WTC11 (cell line): ENCODE data around the gene OR2K2. TPM values are rescaled to one million over a fixed set of nuclear protein-coding genes. Genes with fewer than 3 reads are reported as not detected.

Source experiments
- ATAC-seq: fragments of 200-7000 bp; cut with Tn5 transposase; 2 replicates; pipeline ENCODE4 v1.10.0; 2021; ENCODE audit warnings: mild to moderate bottlenecking, moderate library complexity
- CTCF ChIA-PET: fragments of 300-600 bp; sonication (Branson Sonifier 250); formaldehyde crosslinking; loops from one replicate; lab custom pipeline; 2021; ENCODE audit warnings: antibody characterized with exemption; lab: Charles Lee
- POLR2A ChIA-PET: fragments of 350-600 bp; sonication (Branson Sonifier 250); formaldehyde crosslinking; loops from one replicate; lab custom pipeline; 2021; ENCODE audit warnings: antibody characterized with exemption; lab: Charles Lee
- DNase-seq: peaks from one replicate; pipeline ENCODE4 v3.0.0; 2021; ENCODE audit warnings: low spot score
- H3K27ac Mint-ChIP-seq: 2 replicates; pipeline ENCODE4 v1.8.0; 2021; ENCODE audit warnings: mixed read lengths
- H3K27me3 Mint-ChIP-seq: 2 replicates; pipeline ENCODE4 v1.8.0; 2021; ENCODE audit warnings: low read depth, mild to moderate bottlenecking, moderate library complexity, mixed read lengths
- H3K36me3 Mint-ChIP-seq: 2 replicates; pipeline ENCODE4 v1.8.0; 2021; ENCODE audit warnings: mixed read lengths
- H3K4me1 Mint-ChIP-seq: 2 replicates; pipeline ENCODE4 v1.8.0; 2022; ENCODE audit warnings: mixed read lengths
- H3K4me3 Mint-ChIP-seq: 2 replicates; pipeline ENCODE4 v1.8.0; 2021; ENCODE audit warnings: mild to moderate bottlenecking, moderate library complexity, mixed read lengths
- H3K9me3 Mint-ChIP-seq: 2 replicates; pipeline ENCODE4 v1.8.0; 2021; ENCODE audit warnings: mixed read lengths
- CBFB ChIP-seq: sonication (generic); formaldehyde crosslinking; IDR thresholded peaks from 2 replicates; pipeline ENCODE4 v1.8.1; 2022; ENCODE audit warnings: mild to moderate bottlenecking, low read depth, missing genetic modification reagents
- EMX1 ChIP-seq: fragments of 250-450 bp; sonication (Bioruptor Pico); IDR thresholded peaks from 2 replicates; pipeline ENCODE4 v1.8.0; 2021; ENCODE audit warnings: mild to moderate bottlenecking
- GABPB1 ChIP-seq: sonication (generic); formaldehyde crosslinking; IDR thresholded peaks from 2 replicates; pipeline ENCODE4 v1.8.1; 2023; ENCODE audit warnings: mild to moderate bottlenecking, missing genetic modification reagents
- KAT7 ChIP-seq: sonication (generic); formaldehyde crosslinking; IDR thresholded peaks from 2 replicates; pipeline ENCODE4 v1.8.1; 2023; ENCODE audit warnings: missing genetic modification reagents, mild to moderate bottlenecking, borderline replicate concordance
- NFE2L1 ChIP-seq: sonication (generic); formaldehyde crosslinking; IDR thresholded peaks from 2 replicates; pipeline ENCODE4 v1.8.1; 2023; ENCODE audit warnings: missing genetic modification reagents
- OVOL2 ChIP-seq: fragments of 250-450 bp; sonication (Bioruptor Pico); IDR thresholded peaks from 2 replicates; pipeline ENCODE4 v1.9.0; 2021; ENCODE audit warnings: mild to moderate bottlenecking, borderline replicate concordance
- TEAD4 ChIP-seq: sonication (generic); formaldehyde crosslinking; IDR thresholded peaks from 2 replicates; pipeline ENCODE4 v1.8.0; 2022; ENCODE audit warnings: mild to moderate bottlenecking, missing genetic modification reagents
- ZBTB21 ChIP-seq: sonication (generic); formaldehyde crosslinking; IDR thresholded peaks from 2 replicates; pipeline ENCODE4 v1.8.1; 2023; ENCODE audit warnings: mild to moderate bottlenecking, missing genetic modification reagents, borderline replicate concordance
- ZNF121 ChIP-seq: sonication (generic); formaldehyde crosslinking; IDR thresholded peaks from 2 replicates; pipeline ENCODE4 v1.8.0; 2023; ENCODE audit warnings: missing genetic modification reagents
- ZNF219 ChIP-seq: sonication (generic); formaldehyde crosslinking; IDR thresholded peaks from 2 replicates; pipeline ENCODE4 v1.8.0; 2023; ENCODE audit warnings: missing genetic modification reagents, mild to moderate bottlenecking, borderline replicate concordance
- ZNF423 ChIP-seq: fragments of 250-450 bp; sonication (Bioruptor Pico); IDR thresholded peaks from 2 replicates; pipeline ENCODE4 v2.1.2; 2022; ENCODE audit warnings: mild to moderate bottlenecking, moderate library complexity
- total RNA-seq: library from RNA; stranded (reverse); gene quantifications from 3 replicates; pipeline ENCODE4 v1.2.3, GENCODE V29; 2021
- TF ChIP-seq, protein P1 (sequence below): fragments of 200-600 bp; IDR thresholded peaks from 2 replicates; pipeline ENCODE4 v1.8.0; 2022; ENCODE audit warnings: antibody characterized with exemption
- TF ChIP-seq, protein P2 (sequence below): sonication (generic); formaldehyde crosslinking; IDR thresholded peaks from 2 replicates; pipeline ENCODE4 v1.8.1; 2022; ENCODE audit warnings: low read depth, missing genetic modification reagents, borderline replicate concordance
- TF ChIP-seq, protein P3 (sequence below): fragments of 250-450 bp; sonication (Bioruptor Pico); IDR thresholded peaks from 2 replicates; pipeline ENCODE4 v2.1.2; 2022; ENCODE audit warnings: mild to moderate bottlenecking, moderate library complexity
- TF ChIP-seq, protein P4 (sequence below): sonication (generic); formaldehyde crosslinking; IDR thresholded peaks from 2 replicates; pipeline ENCODE4 v1.8.0; 2022; ENCODE audit warnings: mild to moderate bottlenecking, missing genetic modification reagents
- TF ChIP-seq, protein P5 (sequence below): sonication (generic); formaldehyde crosslinking; IDR thresholded peaks from 2 replicates; pipeline ENCODE4 v1.8.1; 2022; ENCODE audit warnings: missing genetic modification reagents, borderline replicate concordance
- TF ChIP-seq, protein P6 (sequence below): fragments of 250-450 bp; sonication (Bioruptor Pico); IDR thresholded peaks from 2 replicates; pipeline ENCODE4 v1.8.0; 2021; ENCODE audit warnings: mild to moderate bottlenecking
- TF ChIP-seq, protein P7 (sequence below): sonication (generic); formaldehyde crosslinking; IDR thresholded peaks from 2 replicates; pipeline ENCODE4 v1.8.0; 2022; ENCODE audit warnings: mild to moderate bottlenecking, missing genetic modification reagents
- TF ChIP-seq, protein P8 (sequence below): sonication (generic); formaldehyde crosslinking; IDR thresholded peaks from 2 replicates; pipeline ENCODE4 v1.8.0; 2022; ENCODE audit warnings: missing genetic modification reagents

Gene OR2K2
- total RNA-seq, 1 experiment from 2014 or later: not detected

DNA sequence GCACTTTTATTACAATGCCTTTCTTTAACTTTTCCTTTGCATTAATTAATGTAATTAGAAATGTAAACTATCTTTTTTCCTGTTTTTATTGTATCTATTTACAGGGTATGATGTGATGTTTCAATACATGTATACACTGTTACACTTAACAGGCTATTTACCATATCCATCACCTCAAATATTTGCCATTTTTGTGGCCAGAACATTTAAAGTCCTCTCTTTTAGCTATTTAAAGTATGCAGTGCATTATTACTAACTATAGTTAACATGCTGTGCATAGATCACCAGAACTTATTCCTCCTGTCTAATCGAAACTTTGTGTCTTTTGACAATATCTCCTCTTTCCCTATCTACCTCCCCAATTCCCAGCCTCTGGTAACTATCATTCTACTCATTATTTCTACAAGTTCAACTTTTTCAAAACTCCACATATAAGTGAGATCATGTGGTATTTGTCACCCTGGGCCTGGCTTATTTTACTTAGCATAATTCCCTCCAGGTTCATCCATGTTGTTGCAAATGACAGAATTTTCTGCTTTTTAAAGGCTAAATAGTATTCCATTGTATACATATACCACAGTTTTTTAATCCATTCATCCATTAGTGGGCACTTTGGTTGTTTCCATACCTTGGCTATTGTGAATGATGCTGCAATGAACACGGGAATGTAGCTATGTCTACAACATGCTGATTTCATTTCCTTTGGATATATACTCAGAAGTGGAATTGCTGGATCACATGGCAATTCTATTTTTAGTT, 32.8 kb downstream of the OR2K2 start:
- DNase-seq (no peak), ATAC-seq (no peak)
- TF ChIP-seq, protein P1, sequence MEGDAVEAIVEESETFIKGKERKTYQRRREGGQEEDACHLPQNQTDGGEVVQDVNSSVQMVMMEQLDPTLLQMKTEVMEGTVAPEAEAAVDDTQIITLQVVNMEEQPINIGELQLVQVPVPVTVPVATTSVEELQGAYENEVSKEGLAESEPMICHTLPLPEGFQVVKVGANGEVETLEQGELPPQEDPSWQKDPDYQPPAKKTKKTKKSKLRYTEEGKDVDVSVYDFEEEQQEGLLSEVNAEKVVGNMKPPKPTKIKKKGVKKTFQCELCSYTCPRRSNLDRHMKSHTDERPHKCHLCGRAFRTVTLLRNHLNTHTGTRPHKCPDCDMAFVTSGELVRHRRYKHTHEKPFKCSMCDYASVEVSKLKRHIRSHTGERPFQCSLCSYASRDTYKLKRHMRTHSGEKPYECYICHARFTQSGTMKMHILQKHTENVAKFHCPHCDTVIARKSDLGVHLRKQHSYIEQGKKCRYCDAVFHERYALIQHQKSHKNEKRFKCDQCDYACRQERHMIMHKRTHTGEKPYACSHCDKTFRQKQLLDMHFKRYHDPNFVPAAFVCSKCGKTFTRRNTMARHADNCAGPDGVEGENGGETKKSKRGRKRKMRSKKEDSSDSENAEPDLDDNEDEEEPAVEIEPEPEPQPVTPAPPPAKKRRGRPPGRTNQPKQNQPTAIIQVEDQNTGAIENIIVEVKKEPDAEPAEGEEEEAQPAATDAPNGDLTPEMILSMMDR: no peak
- TF ChIP-seq, protein P2, sequence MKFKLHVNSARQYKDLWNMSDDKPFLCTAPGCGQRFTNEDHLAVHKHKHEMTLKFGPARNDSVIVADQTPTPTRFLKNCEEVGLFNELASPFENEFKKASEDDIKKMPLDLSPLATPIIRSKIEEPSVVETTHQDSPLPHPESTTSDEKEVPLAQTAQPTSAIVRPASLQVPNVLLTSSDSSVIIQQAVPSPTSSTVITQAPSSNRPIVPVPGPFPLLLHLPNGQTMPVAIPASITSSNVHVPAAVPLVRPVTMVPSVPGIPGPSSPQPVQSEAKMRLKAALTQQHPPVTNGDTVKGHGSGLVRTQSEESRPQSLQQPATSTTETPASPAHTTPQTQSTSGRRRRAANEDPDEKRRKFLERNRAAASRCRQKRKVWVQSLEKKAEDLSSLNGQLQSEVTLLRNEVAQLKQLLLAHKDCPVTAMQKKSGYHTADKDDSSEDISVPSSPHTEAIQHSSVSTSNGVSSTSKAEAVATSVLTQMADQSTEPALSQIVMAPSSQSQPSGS (CRISPR knock-in tag): no peak
- TF ChIP-seq ZNF423 (CRISPR knock-in tag) (no peak), KAT7 (CRISPR knock-in tag) (no peak), ZNF121 (CRISPR knock-in tag) (no peak), TEAD4 (CRISPR knock-in tag) (no peak), CBFB (CRISPR knock-in tag) (no peak), NFE2L1 (no peak), ZBTB21 (CRISPR knock-in tag) (no peak)
- TF ChIP-seq, protein P3, sequence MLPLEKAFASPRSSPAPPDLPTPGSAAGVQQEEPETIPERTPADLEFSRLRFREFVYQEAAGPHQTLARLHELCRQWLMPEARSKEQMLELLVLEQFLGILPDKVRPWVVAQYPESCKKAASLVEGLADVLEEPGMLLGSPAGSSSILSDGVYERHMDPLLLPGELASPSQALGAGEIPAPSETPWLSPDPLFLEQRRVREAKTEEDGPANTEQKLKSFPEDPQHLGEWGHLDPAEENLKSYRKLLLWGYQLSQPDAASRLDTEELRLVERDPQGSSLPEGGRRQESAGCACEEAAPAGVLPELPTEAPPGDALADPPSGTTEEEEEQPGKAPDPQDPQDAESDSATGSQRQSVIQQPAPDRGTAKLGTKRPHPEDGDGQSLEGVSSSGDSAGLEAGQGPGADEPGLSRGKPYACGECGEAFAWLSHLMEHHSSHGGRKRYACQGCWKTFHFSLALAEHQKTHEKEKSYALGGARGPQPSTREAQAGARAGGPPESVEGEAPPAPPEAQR: no peak
- Mint-ChIP-seq H3K27ac (no peak overlapping the region), H3K9me3 (peaks cover 12% of the 10 kb centered on the region), H3K4me3 (no peak overlapping the region), H3K4me1 (peaks cover 15% of the 10 kb centered on the region), H3K27me3 (no peaks in the 10 kb centered on the region), H3K36me3 (peaks cover 5% of the 10 kb centered on the region)
- CTCF ChIA-PET: no interaction called here
- POLR2A ChIA-PET: no interaction called here

DNA sequence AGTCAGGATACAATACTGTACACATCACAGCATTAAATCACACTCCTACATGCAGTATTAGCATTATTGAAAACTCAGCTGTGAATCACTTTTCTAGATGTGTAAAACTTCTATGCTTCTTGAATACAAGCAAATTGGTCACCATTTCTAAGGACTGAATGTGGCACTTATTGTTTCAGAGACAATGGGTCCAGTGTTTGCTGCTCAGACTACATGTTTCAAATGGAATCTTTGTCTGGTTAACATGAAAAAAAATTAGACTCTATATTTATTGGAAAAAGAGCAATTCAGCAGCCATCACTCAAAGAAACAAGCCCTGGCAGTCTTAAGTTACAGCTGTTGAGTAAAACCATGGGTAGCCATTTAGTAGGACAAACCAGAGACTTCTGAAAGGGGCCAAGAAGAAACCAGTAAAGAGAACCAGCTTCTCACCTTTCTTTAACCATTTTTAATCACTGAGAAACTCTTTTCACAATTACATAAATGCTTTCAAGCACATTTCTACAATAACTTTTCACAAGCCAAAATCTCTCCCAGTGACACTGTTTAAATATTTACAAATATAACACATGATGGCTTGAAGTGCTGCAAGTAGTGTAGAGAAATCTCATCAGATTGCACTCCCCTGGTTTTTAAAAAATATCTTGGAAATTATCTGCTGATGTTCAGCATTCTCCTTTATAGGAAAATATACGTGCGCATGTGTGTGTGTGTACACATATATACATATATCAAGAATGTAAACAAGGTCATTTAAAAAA, 35.2 kb downstream of the OR2K2 start:
- ATAC-seq (no peak), DNase-seq (no peak)
- Mint-ChIP-seq H3K4me3 (no peak overlapping the region), H3K27me3 (no peaks in the 10 kb centered on the region), H3K9me3 (peaks cover 12% of the 10 kb centered on the region), H3K27ac (no peak overlapping the region), H3K4me1 (peaks cover 12% of the 10 kb centered on the region), H3K36me3 (peaks cover 5% of the 10 kb centered on the region)
- CTCF ChIA-PET: no interaction called here
- POLR2A ChIA-PET: no interaction called here
- TF ChIP-seq, protein P4, sequence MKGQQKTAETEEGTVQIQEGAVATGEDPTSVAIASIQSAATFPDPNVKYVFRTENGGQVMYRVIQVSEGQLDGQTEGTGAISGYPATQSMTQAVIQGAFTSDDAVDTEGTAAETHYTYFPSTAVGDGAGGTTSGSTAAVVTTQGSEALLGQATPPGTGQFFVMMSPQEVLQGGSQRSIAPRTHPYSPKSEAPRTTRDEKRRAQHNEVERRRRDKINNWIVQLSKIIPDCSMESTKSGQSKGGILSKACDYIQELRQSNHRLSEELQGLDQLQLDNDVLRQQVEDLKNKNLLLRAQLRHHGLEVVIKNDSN (CRISPR knock-in tag): no peak
- TF ChIP-seq ZNF219 (CRISPR knock-in tag): no peak
- TF ChIP-seq, protein P5, sequence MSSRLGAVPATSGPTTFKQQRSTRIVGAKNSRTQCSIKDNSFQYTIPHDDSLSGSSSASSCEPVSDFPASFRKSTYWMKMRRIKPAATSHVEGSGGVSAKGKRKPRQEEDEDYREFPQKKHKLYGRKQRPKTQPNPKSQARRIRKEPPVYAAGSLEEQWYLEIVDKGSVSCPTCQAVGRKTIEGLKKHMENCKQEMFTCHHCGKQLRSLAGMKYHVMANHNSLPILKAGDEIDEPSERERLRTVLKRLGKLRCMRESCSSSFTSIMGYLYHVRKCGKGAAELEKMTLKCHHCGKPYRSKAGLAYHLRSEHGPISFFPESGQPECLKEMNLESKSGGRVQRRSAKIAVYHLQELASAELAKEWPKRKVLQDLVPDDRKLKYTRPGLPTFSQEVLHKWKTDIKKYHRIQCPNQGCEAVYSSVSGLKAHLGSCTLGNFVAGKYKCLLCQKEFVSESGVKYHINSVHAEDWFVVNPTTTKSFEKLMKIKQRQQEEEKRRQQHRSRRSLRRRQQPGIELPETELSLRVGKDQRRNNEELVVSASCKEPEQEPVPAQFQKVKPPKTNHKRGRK (CRISPR knock-in tag): no peak
- TF ChIP-seq OVOL2 (CRISPR knock-in tag): no peak
- TF ChIP-seq CBFB (CRISPR knock-in tag): no peak
- no peak for TF ChIP-seq GABPB1 (CRISPR knock-in tag)
- TF ChIP-seq, protein P6, sequence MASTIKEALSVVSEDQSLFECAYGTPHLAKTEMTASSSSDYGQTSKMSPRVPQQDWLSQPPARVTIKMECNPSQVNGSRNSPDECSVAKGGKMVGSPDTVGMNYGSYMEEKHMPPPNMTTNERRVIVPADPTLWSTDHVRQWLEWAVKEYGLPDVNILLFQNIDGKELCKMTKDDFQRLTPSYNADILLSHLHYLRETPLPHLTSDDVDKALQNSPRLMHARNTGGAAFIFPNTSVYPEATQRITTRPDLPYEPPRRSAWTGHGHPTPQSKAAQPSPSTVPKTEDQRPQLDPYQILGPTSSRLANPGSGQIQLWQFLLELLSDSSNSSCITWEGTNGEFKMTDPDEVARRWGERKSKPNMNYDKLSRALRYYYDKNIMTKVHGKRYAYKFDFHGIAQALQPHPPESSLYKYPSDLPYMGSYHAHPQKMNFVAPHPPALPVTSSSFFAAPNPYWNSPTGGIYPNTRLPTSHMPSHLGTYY (CRISPR knock-in tag): no peak
- TF ChIP-seq, protein P7, sequence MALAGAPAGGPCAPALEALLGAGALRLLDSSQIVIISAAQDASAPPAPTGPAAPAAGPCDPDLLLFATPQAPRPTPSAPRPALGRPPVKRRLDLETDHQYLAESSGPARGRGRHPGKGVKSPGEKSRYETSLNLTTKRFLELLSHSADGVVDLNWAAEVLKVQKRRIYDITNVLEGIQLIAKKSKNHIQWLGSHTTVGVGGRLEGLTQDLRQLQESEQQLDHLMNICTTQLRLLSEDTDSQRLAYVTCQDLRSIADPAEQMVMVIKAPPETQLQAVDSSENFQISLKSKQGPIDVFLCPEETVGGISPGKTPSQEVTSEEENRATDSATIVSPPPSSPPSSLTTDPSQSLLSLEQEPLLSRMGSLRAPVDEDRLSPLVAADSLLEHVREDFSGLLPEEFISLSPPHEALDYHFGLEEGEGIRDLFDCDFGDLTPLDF (CRISPR knock-in tag): no peak
- TF ChIP-seq EMX1 (CRISPR knock-in tag): no peak
- TF ChIP-seq, protein P8, sequence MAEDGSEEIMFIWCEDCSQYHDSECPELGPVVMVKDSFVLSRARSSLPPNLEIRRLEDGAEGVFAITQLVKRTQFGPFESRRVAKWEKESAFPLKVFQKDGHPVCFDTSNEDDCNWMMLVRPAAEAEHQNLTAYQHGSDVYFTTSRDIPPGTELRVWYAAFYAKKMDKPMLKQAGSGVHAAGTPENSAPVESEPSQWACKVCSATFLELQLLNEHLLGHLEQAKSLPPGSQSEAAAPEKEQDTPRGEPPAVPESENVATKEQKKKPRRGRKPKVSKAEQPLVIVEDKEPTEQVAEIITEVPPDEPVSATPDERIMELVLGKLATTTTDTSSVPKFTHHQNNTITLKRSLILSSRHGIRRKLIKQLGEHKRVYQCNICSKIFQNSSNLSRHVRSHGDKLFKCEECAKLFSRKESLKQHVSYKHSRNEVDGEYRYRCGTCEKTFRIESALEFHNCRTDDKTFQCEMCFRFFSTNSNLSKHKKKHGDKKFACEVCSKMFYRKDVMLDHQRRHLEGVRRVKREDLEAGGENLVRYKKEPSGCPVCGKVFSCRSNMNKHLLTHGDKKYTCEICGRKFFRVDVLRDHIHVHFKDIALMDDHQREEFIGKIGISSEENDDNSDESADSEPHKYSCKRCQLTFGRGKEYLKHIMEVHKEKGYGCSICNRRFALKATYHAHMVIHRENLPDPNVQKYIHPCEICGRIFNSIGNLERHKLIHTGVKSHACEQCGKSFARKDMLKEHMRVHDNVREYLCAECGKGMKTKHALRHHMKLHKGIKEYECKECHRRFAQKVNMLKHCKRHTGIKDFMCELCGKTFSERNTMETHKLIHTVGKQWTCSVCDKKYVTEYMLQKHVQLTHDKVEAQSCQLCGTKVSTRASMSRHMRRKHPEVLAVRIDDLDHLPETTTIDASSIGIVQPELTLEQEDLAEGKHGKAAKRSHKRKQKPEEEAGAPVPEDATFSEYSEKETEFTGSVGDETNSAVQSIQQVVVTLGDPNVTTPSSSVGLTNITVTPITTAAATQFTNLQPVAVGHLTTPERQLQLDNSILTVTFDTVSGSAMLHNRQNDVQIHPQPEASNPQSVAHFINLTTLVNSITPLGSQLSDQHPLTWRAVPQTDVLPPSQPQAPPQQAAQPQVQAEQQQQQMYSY (CRISPR knock-in tag): no peak
